ENCODE results near the gene TC2N. TPM values are rescaled to one million over a fixed set of nuclear protein-coding genes. Genes with fewer than 3 reads are reported as not detected.

The TC2N gene
- total and polyA plus RNA-seq, 9 of the 15 experiments (the other 6 are each of a cell fraction or from before 2014, with no cell fraction given), result 2.0 to 12.5 (median 7.3) TPM

GRCh38 chr14:91858536-91859275 is 8.6 kb downstream of the TC2N start (continued):
- TF ChIP-seq, protein P1, sequence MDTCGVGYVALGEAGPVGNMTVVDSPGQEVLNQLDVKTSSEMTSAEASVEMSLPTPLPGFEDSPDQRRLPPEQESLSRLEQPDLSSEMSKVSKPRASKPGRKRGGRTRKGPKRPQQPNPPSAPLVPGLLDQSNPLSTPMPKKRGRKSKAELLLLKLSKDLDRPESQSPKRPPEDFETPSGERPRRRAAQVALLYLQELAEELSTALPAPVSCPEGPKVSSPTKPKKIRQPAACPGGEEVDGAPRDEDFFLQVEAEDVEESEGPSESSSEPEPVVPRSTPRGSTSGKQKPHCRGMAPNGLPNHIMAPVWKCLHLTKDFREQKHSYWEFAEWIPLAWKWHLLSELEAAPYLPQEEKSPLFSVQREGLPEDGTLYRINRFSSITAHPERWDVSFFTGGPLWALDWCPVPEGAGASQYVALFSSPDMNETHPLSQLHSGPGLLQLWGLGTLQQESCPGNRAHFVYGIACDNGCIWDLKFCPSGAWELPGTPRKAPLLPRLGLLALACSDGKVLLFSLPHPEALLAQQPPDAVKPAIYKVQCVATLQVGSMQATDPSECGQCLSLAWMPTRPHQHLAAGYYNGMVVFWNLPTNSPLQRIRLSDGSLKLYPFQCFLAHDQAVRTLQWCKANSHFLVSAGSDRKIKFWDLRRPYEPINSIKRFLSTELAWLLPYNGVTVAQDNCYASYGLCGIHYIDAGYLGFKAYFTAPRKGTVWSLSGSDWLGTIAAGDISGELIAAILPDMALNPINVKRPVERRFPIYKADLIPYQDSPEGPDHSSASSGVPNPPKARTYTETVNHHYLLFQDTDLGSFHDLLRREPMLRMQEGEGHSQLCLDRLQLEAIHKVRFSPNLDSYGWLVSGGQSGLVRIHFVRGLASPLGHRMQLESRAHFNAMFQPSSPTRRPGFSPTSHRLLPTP (IDR thresholded peaks at IDR 0.05; ENCODE audit: borderline replicate concordance, extremely low read depth, insufficient read length), result no peak
- TF ChIP-seq KAT7 (CRISPR knock-in tag; IDR thresholded peaks at IDR 0.05; ENCODE audit: borderline replicate concordance) (no peak), PHTF2 (CRISPR knock-in tag; IDR thresholded peaks at IDR 0.05) (no peak), ILF3 (IDR thresholded peaks at IDR 0.05; ENCODE audit: borderline replicate concordance) (no peak), DPF2 (IDR thresholded peaks at IDR 0.05) (0 out of 2 replicates have a peak, but pooled peaks have one; percentile 31), DEAF1 (CRISPR knock-in tag; IDR thresholded peaks at IDR 0.05) (peak; percentile 21; the same call in 1 of the 2 replicates), GTF2A2 (tag; IDR thresholded peaks at IDR 0.05) (no peak), CREM (IDR thresholded peaks at IDR 0.05; ENCODE audit: low read depth) (no peak), ZC3H8 (IDR thresholded peaks at IDR 0.05) (no peak), EZH2 (IDR thresholded peaks at IDR 0.05; ENCODE audit: borderline replicate concordance, low read depth, low read length) (no peak), CBFA2T3 (IDR thresholded peaks at IDR 0.05) (no peak), ZNF408 (CRISPR knock-in tag; IDR thresholded peaks at IDR 0.05; ENCODE audit: low read depth) (no peak), ZNF780A (CRISPR knock-in tag; IDR thresholded peaks at IDR 0.05) (no peak), CEBPZ (IDR thresholded peaks at IDR 0.05; ENCODE audit: borderline replicate concordance, low read depth, low read length) (no peak), RAD51 (IDR thresholded peaks at IDR 0.05; ENCODE audit: borderline replicate concordance, low read depth) (no peak), CTCFL (IDR thresholded peaks at IDR 0.05; ENCODE audit: borderline replicate concordance, insufficient read depth, low read depth, low read length, poor library complexity, severe bottlenecking) (no peak), ZNF589 (CRISPR knock-in tag; IDR thresholded peaks at IDR 0.05; ENCODE audit: low read depth) (no peak), NR1H2 (CRISPR knock-in tag; IDR thresholded peaks at IDR 0.05) (no peak), HLTF (IDR thresholded peaks at IDR 0.05) (no peak)
